H1 (cell line): Measurements from ENCODE around the gene OR2V2.

ENCODE experiments used
- CTCF ChIP-seq, 3 experiments: IDR thresholded peaks; 1 replicate in 2 of 3; 2 replicates in 1 of 3; pipeline versions ENCODE4 v1.5.1 to v1.6.1; 2011; ENCODE audit warnings: low read length in 3 of 3, mild to moderate bottlenecking in 3 of 3, inconsistent platforms in 2 of 3, low read depth in 1 of 3, moderate library complexity in 1 of 3; ENCODE audit not compliant: insufficient read depth in 1 of 3; ENCODE audit errors: control extremely low read depth in 1 of 3
- EZH2 ChIP-seq: fragments of 200-600 bp; sonication (generic); IDR thresholded peaks from 2 replicates; pipeline ENCODE4 v1.7.1; 2012; ENCODE audit warnings: low read depth, mild to moderate bottlenecking, moderate library complexity, low read length, inconsistent platforms; ENCODE audit not compliant: severe bottlenecking
- MAX ChIP-seq: IDR thresholded peaks from 2 replicates; pipeline ENCODE4 v1.6.1; 2012; ENCODE audit warnings: inconsistent platforms
- POLR2AphosphoS5 ChIP-seq: IDR thresholded peaks from 2 replicates; pipeline ENCODE4 v1.6.1; 2011; ENCODE audit warnings: low read depth, low read length
- RAD21 ChIP-seq, 2 experiments: IDR thresholded peaks in 1 of 2; conservative IDR thresholded peaks in 1 of 2; 2 replicates each; pipeline ENCODE4 v1.6.1; 2011; ENCODE audit warnings: low read depth in 2 of 2, low read length in 2 of 2, improper control_type of control experiment in 1 of 2, inconsistent platforms in 1 of 2, mild to moderate bottlenecking in 1 of 2, moderate library complexity in 1 of 2
- SUZ12 ChIP-seq: fragments of 200-600 bp; sonication (generic); IDR thresholded peaks from 2 replicates; pipeline ENCODE4 v1.6.1; 2012; ENCODE audit warnings: mild to moderate bottlenecking, inconsistent platforms, low read length, moderate library complexity, mixed read lengths
- TAF1 ChIP-seq: IDR thresholded peaks from 2 replicates; pipeline ENCODE4 v1.6.1; 2011; ENCODE audit warnings: mild to moderate bottlenecking, low read depth, low read length
- YY1 ChIP-seq: IDR thresholded peaks from 2 replicates; pipeline ENCODE4 v1.6.1; 2011; ENCODE audit warnings: low read depth, mild to moderate bottlenecking, low read length

- TF ChIP-seq EZH2 (peak; percentile 61), CTCF (IDR thresholded peaks at IDR 0.05; ENCODE audit: control extremely low read depth in 1 of 3, insufficient read depth in 1 of 3, low read depth in 1 of 3, low read length in 3 of 3) (no peak), SUZ12 (peak; percentile 51; the same call in 1 of the 2 replicates), RAD21 (IDR thresholded peaks at IDR 0.05 in 1 of 2, conservative IDR thresholded peaks at IDR 0.05 in 1 of 2; ENCODE audit: low read depth in 2 of 2, low read length in 2 of 2) (no peak), TAF1 (no peak), MAX (no peak), POLR2AphosphoS5 (no peak), YY1 (no peak)
These were observed 47.1 kb upstream of the OR2V2 start for GRCh38 chr5:181100121-181100875.
